Gastrocnemius medialis (tissue), 4 donors: ENCODE measurements around the gene BRD8. TPM values are rescaled to one million over a fixed set of nuclear protein-coding genes. Genes with fewer than 3 reads are reported as not detected.

Experiments
- ATAC-seq, 2 donors: fragments of 150-250 bp; one replicate each; pipeline ENCODE4 v1.9.1; 2016
- DNase-seq, 2 donors: peaks; one replicate each; pipeline ENCODE4 v3.0.0-alpha.2; 2019
- H3K27ac ChIP-seq, 4 donors: fragments of 200-600 bp; sonication (generic); 1 replicate in 1 of 4; 2 replicates in 3 of 4; pipeline ENCODE4 v1.5.1; 2016 to 2018; ENCODE audit warnings: mild to moderate bottlenecking in 2 of 4, moderate library complexity in 1 of 4
- H3K27me3 ChIP-seq, 3 donors: fragments of 200-600 bp; sonication (generic) in 2 of 3; 1 replicate in 1 of 3; 2 replicates in 2 of 3; pipeline versions ENCODE4 v1.5.1 to v1.6.0; 2016 to 2019; ENCODE audit warnings: mild to moderate bottlenecking in 1 of 3, moderate library complexity in 1 of 3
- H3K36me3 ChIP-seq, 2 donors: fragments of 200-600 bp; sonication (generic) in 1 of 2; one replicate each; pipeline ENCODE4 v1.5.1; 2017 to 2018
- H3K4me1 ChIP-seq, 2 donors: fragments of 200-600 bp; sonication (generic) in 1 of 2; one replicate each; pipeline ENCODE4 v1.5.1; 2016 to 2017; ENCODE audit warnings: mild to moderate bottlenecking in 2 of 2
- H3K4me3 ChIP-seq, 4 donors: fragments of 200-600 bp; sonication (generic) in 3 of 4; 1 replicate in 1 of 4; 2 replicates in 3 of 4; pipeline ENCODE4 v1.5.1; 2016 to 2019; ENCODE audit warnings: mild to moderate bottlenecking in 2 of 4
- H3K9me3 ChIP-seq, 3 donors: fragments of 200-600 bp; sonication (generic) in 2 of 3; 1 replicate in 1 of 3; 2 replicates in 2 of 3; pipeline ENCODE4 v1.5.1; 2016 to 2019
- CTCF ChIP-seq, 5 experiments: fragments of 450-650 bp in 3 of 5; fragments of 200-600 bp in 2 of 5; sonication (generic) in 2 of 5; IDR thresholded peaks in 4 of 5; conservative IDR thresholded peaks in 1 of 5; 1 replicate in 4 of 5; 2 replicates in 1 of 5; pipeline ENCODE4 v1.5.1; 2016 to 2019; ENCODE audit warnings: antibody characterized with exemption in 5 of 5, mild to moderate bottlenecking in 3 of 5, moderate library complexity in 3 of 5
- POLR2A ChIP-seq, 2 donors: fragments of 450-650 bp; IDR thresholded peaks; one replicate each; pipeline ENCODE4 v1.6.1; 2017; ENCODE audit warnings: antibody characterized with exemption in 2 of 2, mild to moderate bottlenecking in 2 of 2, moderate library complexity in 2 of 2
- in situ Hi-C, 4 donors: fragments of 200-750 bp; cut with MboI; loops; one replicate each; pipeline versions ENCODE4 v1.15.0 to v1.8.0; 2017; ENCODE audit warnings: low sequenced_read_pairs in 4 of 4
- intact Hi-C: fragments of 100-400 bp; cut with DNase I; formaldehyde crosslinking; loops from one replicate; pipeline ENCODE4 v1.15.1; 2023; ENCODE audit warnings: low total_unique reads
- total RNA-seq, 4 donors: library from RNA; depleted of rRNA; stranded (reverse); fragments of >200 nt; gene quantifications; one replicate each; pipeline versions ENCODE4 v1.1.0 to v1.2.3, GENCODE V29; 2016

The BRD8 gene
- total RNA-seq, 4 donors from 2014 or later: 20.2 to 28.0 (median 24.1) TPM

GRCh38 chr5:138095100-138095907 lies 83.1 kb downstream of the BRD8 start:
- in situ Hi-C loops (no loop called here), intact Hi-C loops (no loop called here)
- Histone ChIP-seq H3K4me3 (no peak overlapping the region), H3K27ac (no peak overlapping the region), H3K9me3 (no peaks in the 10 kb centered on the region), H3K36me3 (no peaks in the 10 kb centered on the region), H3K4me1 (no peaks in the 10 kb centered on the region), H3K27me3 (peaks cover 0 to 3% (median 0%) of the 10 kb centered on the region in 3 donors)
- TF ChIP-seq CTCF (IDR thresholded peaks at IDR 0.05 in 4 of 5, conservative IDR thresholded peaks at IDR 0.05 in 1 of 5) (no peak), POLR2A (IDR thresholded peaks at IDR 0.05) (no peak)
- DNase-seq (no peak), ATAC-seq (no peak)

- H3K4me3 ChIP-seq: no peak overlapping the region
- H3K4me1 ChIP-seq: no peaks in the 10 kb centered on the region
- no peak for DNase-seq
- no peak for ATAC-seq
- intact Hi-C loops: no loop called here
- no peaks in the 10 kb centered on the region for H3K36me3 ChIP-seq
- H3K27me3 ChIP-seq: no peaks in the 10 kb centered on the region
- TF ChIP-seq POLR2A (IDR thresholded peaks at IDR 0.05): no peak
- TF ChIP-seq CTCF (IDR thresholded peaks at IDR 0.05 in 4 of 5, conservative IDR thresholded peaks at IDR 0.05 in 1 of 5): no peak
- no peaks in the 10 kb centered on the region for H3K9me3 ChIP-seq
- in situ Hi-C loops: no loop called here
- no peak overlapping the region for H3K27ac ChIP-seq
Measured at GRCh38 chr5:138093036-138093435, 85.4 kb downstream of the BRD8 start.

DNA sequence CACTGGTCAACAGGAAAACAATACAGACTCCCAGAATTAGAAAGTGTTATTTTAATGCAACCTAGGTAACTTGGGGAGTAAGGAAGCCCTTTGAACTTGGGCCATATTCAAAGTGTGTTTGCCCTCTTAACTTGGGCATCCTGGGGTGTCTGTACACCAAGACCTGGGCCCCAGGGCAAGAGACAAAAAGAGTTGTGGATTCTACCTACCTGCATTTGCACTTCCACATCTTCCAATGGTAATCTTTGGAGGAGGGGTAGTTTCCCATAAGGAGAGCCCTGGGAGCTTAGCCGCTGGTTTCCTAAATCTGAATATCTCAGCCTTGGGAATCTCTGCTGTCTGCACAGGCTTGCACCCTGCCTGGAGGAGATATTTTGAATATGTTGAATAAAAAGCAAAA lies 86.1 kb downstream of the BRD8 start:
- intact Hi-C loops: no loop called here
- Histone ChIP-seq H3K4me1 (no peaks in the 10 kb centered on the region), H3K9me3 (no peaks in the 10 kb centered on the region), H3K36me3 (no peaks in the 10 kb centered on the region), H3K27me3 (no peaks in the 10 kb centered on the region), H3K27ac (no peak overlapping the region), H3K4me3 (no peak overlapping the region)
- DNase-seq: no peak
- in situ Hi-C loops: no loop called here
- TF ChIP-seq POLR2A (IDR thresholded peaks at IDR 0.05) (no peak), CTCF (IDR thresholded peaks at IDR 0.05 in 4 of 5, conservative IDR thresholded peaks at IDR 0.05 in 1 of 5) (no peak)
- ATAC-seq: no peak

- Histone ChIP-seq H3K4me1 (no peaks in the 10 kb centered on the region), H3K4me3 (no peak overlapping the region), H3K36me3 (no peaks in the 10 kb centered on the region), H3K9me3 (no peaks in the 10 kb centered on the region), H3K27me3 (no peaks in the 10 kb centered on the region), H3K27ac (no peak overlapping the region)
- TF ChIP-seq POLR2A (IDR thresholded peaks at IDR 0.05) (no peak), CTCF (IDR thresholded peaks at IDR 0.05 in 4 of 5, conservative IDR thresholded peaks at IDR 0.05 in 1 of 5) (no peak)
- in situ Hi-C loops: no loop called here
- DNase-seq: no peak
- intact Hi-C loops: no loop called here
- ATAC-seq: no peak
Measured at GRCh38 chr5:138091685-138092084, 86.7 kb downstream of the BRD8 start.

Other genes starting within 250 kb of the BRD8 start
- gene FAM13B, start 145.6 kb downstream of the BRD8 start, total RNA-seq: 1 to 10 TPM; 3.4 to 7.9 (median 4.1) TPM
- under 1 TPM in 1 of 4 donors, not detected in 3; 0.51 TPM for gene WNT8A, start 94.6 kb downstream of the BRD8 start, total RNA-seq
- gene NME5, start 39.2 kb downstream of the BRD8 start, total RNA-seq: under 1 TPM in 2 of 4 donors, not detected in 2; 0.51 TPM
- under 1 TPM in 2 of 4 donors, not detected in 2; 0.75 to 0.89 TPM for gene KIF20A, start 482 bp upstream of the BRD8 start, total RNA-seq
- 10 to 100 TPM in 2 of 4 donors, 1 to 10 TPM in 2; 7.7 to 11.7 (median 10.4) TPM for gene CDC23, start 34.7 kb upstream of the BRD8 start, total RNA-seq
- under 1 TPM in 1 of 4 donors, not detected in 3; 0.42 TPM for gene GFRA3, start 96.0 kb upstream of the BRD8 start, total RNA-seq
- gene CDC25C, start 153.2 kb upstream of the BRD8 start, total RNA-seq: not detected
- 10 to 100 TPM; 35.7 to 74.7 (median 41.0) TPM for gene FAM53C, start 159.6 kb upstream of the BRD8 start, total RNA-seq
- gene KDM3B, start 174.1 kb upstream of the BRD8 start, total RNA-seq: 100 to 1,000 TPM in 1 of 4 donors, 10 to 100 TPM in 3; 49.4 to 100 (median 74.2) TPM